Measurements from ENCODE around the gene GGTLC2.

The GGTLC2 gene

GRCh38 chr22:22689621-22690345 is 45.4 kb downstream of the GGTLC2 start:
- no peak for DNase-seq (ENCODE audit: low read depth, low spot score)

GRCh38 chr22:22691055-22691454 is 46.6 kb downstream of the GGTLC2 start:
- no peak for DNase-seq (ENCODE audit: low read depth, low spot score)

- DNase-seq (ENCODE audit: low read depth, low spot score), result no peak
Measured at GRCh38 chr22:22691716-22692701, 47.6 kb downstream of the GGTLC2 start.

- DNase-seq (ENCODE audit: low read depth, low spot score), result no peak
Measured at GRCh38 chr22:22692707-22693530, 48.5 kb downstream of the GGTLC2 start.

GRCh38 chr22:22693531-22693884 is 49.1 kb downstream of the GGTLC2 start:
- DNase-seq (ENCODE audit: low read depth, low spot score), result no peak

- no peak for DNase-seq (ENCODE audit: low read depth, low spot score)
Measured at GRCh38 chr22:22694106-22694505, 49.7 kb downstream of the GGTLC2 start.

GRCh38 chr22:22696104-22696503 is 51.7 kb downstream of the GGTLC2 start:
- DNase-seq (ENCODE audit: low read depth, low spot score), result no peak
